Thoracic aorta (tissue), 2 donors: ENCODE results near the gene CARMIL1. TPM values are rescaled to one million over a fixed set of nuclear protein-coding genes. Genes with fewer than 3 reads are reported as not detected.
A peak's percentile ranks its signal among the peaks of the same experiment; 100 is the strongest.

Experiments used
- ATAC-seq: fragments of 150-250 bp; one replicate; pipeline ENCODE4 v1.8.0; 2017; ENCODE audit warnings: low read depth; ENCODE audit not compliant: insufficient number of reproducible peaks, low FRiP score
- DNase-seq: peaks from one replicate; pipeline ENCODE4 v3.0.0-alpha.2; 2020; ENCODE audit warnings: low spot score
- H3K27ac ChIP-seq, 2 donors: fragments of 200-600 bp; sonication (generic); 1 replicate in 1 of 2; 2 replicates in 1 of 2; pipeline ENCODE4 v1.5.1; 2016; ENCODE audit warnings: mild to moderate bottlenecking in 2 of 2, moderate library complexity in 2 of 2
- H3K27me3 ChIP-seq: fragments of 200-600 bp; sonication (generic); replicated peaks from 2 replicates; pipeline ENCODE4 v1.6.0; 2016; ENCODE audit warnings: mild to moderate bottlenecking; ENCODE audit not compliant: insufficient read depth
- H3K36me3 ChIP-seq: fragments of 200-600 bp; sonication (generic); one replicate; pipeline ENCODE4 v1.5.1; 2016
- H3K4me1 ChIP-seq, 2 donors: fragments of 200-600 bp; sonication (generic); 1 replicate in 1 of 2; 2 replicates in 1 of 2; pipeline versions ENCODE4 v1.5.1 to v1.6.0; 2016; ENCODE audit warnings: low read depth in 2 of 2, mild to moderate bottlenecking in 1 of 2; ENCODE audit not compliant: control insufficient read depth in 1 of 2
- H3K4me3 ChIP-seq: fragments of 200-600 bp; sonication (generic); 2 replicates; pipeline ENCODE4 v1.5.1; 2016; ENCODE audit warnings: mild to moderate bottlenecking
- H3K9me3 ChIP-seq: fragments of 200-600 bp; sonication (generic); 2 replicates; pipeline ENCODE4 v1.5.1; 2016
- CTCF ChIP-seq: fragments of 200-600 bp; sonication (generic); IDR thresholded peaks from one replicate; pipeline ENCODE4 v1.5.1; 2019; ENCODE audit warnings: antibody characterized with exemption
- total RNA-seq, 2 donors: library from RNA; depleted of rRNA; stranded (reverse); fragments of >200 nt; gene quantifications; one replicate each; pipeline versions ENCODE4 v1.1.0 to v1.2.3, GENCODE V29; 2016

Gene CARMIL1
- total RNA-seq, 2 donors from 2014 or later, result 60.4 to 63.0 TPM

GRCh38 chr6:25596928-25597818 lies 318.0 kb downstream of the CARMIL1 start:
- H3K4me1 ChIP-seq, result peaks cover 0 to 9% of the 10 kb centered on the region in 2 donors

GRCh38 chr6:25599516-25600085 lies 320.4 kb downstream of the CARMIL1 start:
- Histone ChIP-seq H3K27me3 (no peaks in the 10 kb centered on the region), H3K9me3 (no peaks in the 10 kb centered on the region), H3K36me3 (peaks cover 17% of the 10 kb centered on the region), H3K4me1 (peaks cover 0 to 9% of the 10 kb centered on the region in 2 donors), H3K27ac (no peak overlapping the region), H3K4me3 (no peak overlapping the region)
- no peak for ATAC-seq
- no peak for DNase-seq
- TF ChIP-seq CTCF, result no peak

More at GRCh38 chr6:25596928-25597818, 318.0 kb downstream of the CARMIL1 start:
- H3K36me3 ChIP-seq, result peaks cover 26% of the 10 kb centered on the region
- H3K4me3 ChIP-seq, result no peak overlapping the region
- DNase-seq (no peak), ATAC-seq (no peak)
- TF ChIP-seq CTCF, result no peak
- no peaks in the 10 kb centered on the region for H3K9me3 ChIP-seq
- H3K27ac ChIP-seq, result no peak overlapping the region
- no peaks in the 10 kb centered on the region for H3K27me3 ChIP-seq

- ATAC-seq, result no peak
Observed at GRCh38 chr6:25601800-25602673, 322.9 kb downstream of the CARMIL1 start.

GRCh38 chr6:25602674-25602982 lies 323.5 kb downstream of the CARMIL1 start:
- H3K27ac ChIP-seq, result no peak overlapping the region
- H3K9me3 ChIP-seq, result no peaks in the 10 kb centered on the region
- H3K4me1 ChIP-seq, result peaks cover 3 to 9% of the 10 kb centered on the region in 2 donors
- TF ChIP-seq CTCF, result no peak
- H3K4me3 ChIP-seq, result no peak overlapping the region
- peaks cover 18% of the 10 kb centered on the region for H3K36me3 ChIP-seq
- DNase-seq, result no peak
- no peaks in the 10 kb centered on the region for H3K27me3 ChIP-seq
- ATAC-seq, result no peak

More at GRCh38 chr6:25601800-25602673, 322.9 kb downstream of the CARMIL1 start:
- TF ChIP-seq CTCF, result peak; percentile 37
- no peak for DNase-seq
- H3K27me3 ChIP-seq, result no peaks in the 10 kb centered on the region
- H3K36me3 ChIP-seq, result peaks cover 17% of the 10 kb centered on the region
- no peaks in the 10 kb centered on the region for H3K9me3 ChIP-seq
- H3K4me1 ChIP-seq, result peaks cover 0 to 9% of the 10 kb centered on the region in 2 donors
- no peak overlapping the region for H3K27ac ChIP-seq
- H3K4me3 ChIP-seq, result no peak overlapping the region

- H3K4me3 ChIP-seq, result no peak overlapping the region
- no peaks in the 10 kb centered on the region for H3K9me3 ChIP-seq
- H3K27ac ChIP-seq, result no peak overlapping the region
- H3K36me3 ChIP-seq, result peaks cover 21% of the 10 kb centered on the region
- no peak for TF ChIP-seq CTCF
- DNase-seq (no peak), ATAC-seq (no peak)
- peaks cover 3 to 9% of the 10 kb centered on the region in 2 donors for H3K4me1 ChIP-seq
- H3K27me3 ChIP-seq, result no peaks in the 10 kb centered on the region
Observed at GRCh38 chr6:25603251-25603650, 324.1 kb downstream of the CARMIL1 start.
